A549 (cell line): Measurements from ENCODE around the gene IL4R. TPM values are rescaled to one million over a fixed set of nuclear protein-coding genes. Genes with fewer than 3 reads are reported as not detected.
"Not testable (repeated sequence)": the region's sequence is repeated elsewhere in the genome, so short reads cannot be mapped to it uniquely, and the experiment has no call there.

Source experiments
- ATAC-seq, 2 experiments: fragments of 200-7000 bp in 1 of 2; fragments of >200 bp in 1 of 2; cut with Nextera tagmentation in 1 of 2; cut with Tn5 transposase in 1 of 2; 3 replicates each; pipeline versions ENCODE4 v1.8.0 to v1.9.1; 2018 to 2020; ENCODE audit warnings: mild to moderate bottlenecking in 1 of 2, moderate library complexity in 1 of 2
- CTCF ChIA-PET: fragments of 300-600 bp; sonication (Branson Sonifier 250); formaldehyde crosslinking; extraction: SDS; loops from one replicate; lab custom pipeline; 2021; ENCODE audit warnings: antibody characterized with exemption, inconsistent platforms; lab: Yijun Ruan, JAX
- POLR2A ChIA-PET: fragments of 350-600 bp; formaldehyde crosslinking; extraction: SDS; loops from one replicate; lab custom pipeline; 2021; ENCODE audit warnings: antibody characterized with exemption, inconsistent platforms; lab: Yijun Ruan, JAX
- DNase-seq, 2 experiments: peaks; one replicate each; pipeline versions ENCODE4 v3.0.0 to v3.0.0-alpha.2; 2011 to 2016; ENCODE audit warnings: low read depth in 1 of 2, low spot score in 1 of 2
- FAIRE-seq: peaks from 2 replicates; lab custom pipeline; 2011; peaks lifted over from hg19 to GRCh38; lab: Jason Lieb, UNC
- H3K27ac ChIP-seq, 2 experiments: fragments of >200 bp; sonication (Bioruptor Twin); formaldehyde crosslinking; 3 replicates each; pipeline ENCODE4 v1.5.1; 2016 to 2017
- H3K4me1 ChIP-seq: fragments of >200 bp; sonication (Bioruptor Twin); formaldehyde crosslinking; 3 replicates; pipeline ENCODE4 v1.6.1; 2016
- H3K4me2 ChIP-seq: fragments of >200 bp; sonication (Bioruptor Twin); formaldehyde crosslinking; 3 replicates; pipeline ENCODE4 v1.6.1; 2016
- H3K4me3 ChIP-seq: fragments of >200 bp; sonication (Bioruptor Twin); formaldehyde crosslinking; 3 replicates; pipeline ENCODE4 v1.5.1; 2016
- H3K9me3 ChIP-seq: fragments of >200 bp; sonication (Bioruptor Twin); formaldehyde crosslinking; 3 replicates; pipeline ENCODE4 v1.6.1; 2016
- BCL3 ChIP-seq: fragments of >200 bp; sonication (Bioruptor Twin); formaldehyde crosslinking; IDR thresholded peaks from 3 replicates; pipeline ENCODE4 v1.6.1; 2016
- CBX2 ChIP-seq: fragments of 200-600 bp; sonication (generic); IDR thresholded peaks from 2 replicates; pipeline ENCODE4 v1.6.1; 2016; ENCODE audit warnings: low read depth, mild to moderate bottlenecking, borderline replicate concordance
- CBX8 ChIP-seq: fragments of 200-600 bp; sonication (generic); IDR thresholded peaks from 2 replicates; pipeline ENCODE4 v1.6.1; 2016
- CHD2 ChIP-seq: fragments of 150-350 bp; IDR thresholded peaks from 2 replicates; pipeline ENCODE4 v1.6.1; 2014; ENCODE audit warnings: low read length; ENCODE audit not compliant: partially characterized antibody
- CHD4 ChIP-seq: fragments of 200-600 bp; sonication (generic); IDR thresholded peaks from 2 replicates; pipeline ENCODE4 v1.6.1; 2016; ENCODE audit warnings: antibody characterized with exemption, mild to moderate bottlenecking, borderline replicate concordance
- EHMT2 ChIP-seq: fragments of 200-600 bp; sonication (generic); IDR thresholded peaks from 2 replicates; pipeline ENCODE4 v1.6.1; 2016; ENCODE audit warnings: antibody characterized with exemption, low read depth, mild to moderate bottlenecking, moderate library complexity
- ELK1 ChIP-seq: fragments of 150-350 bp; IDR thresholded peaks from 2 replicates; pipeline ENCODE4 v1.6.1; 2014; ENCODE audit warnings: low read depth, mild to moderate bottlenecking, low read length
- FOXS1 ChIP-seq: fragments of 250-450 bp; sonication (Bioruptor Pico); IDR thresholded peaks from 2 replicates; pipeline ENCODE4 v1.5.0; 2020; ENCODE audit warnings: mild to moderate bottlenecking, moderate library complexity
- HOXB5 ChIP-seq: fragments of 250-450 bp; sonication (Bioruptor Pico); IDR thresholded peaks from 2 replicates; pipeline ENCODE4 v1.5.0; 2020; ENCODE audit warnings: mild to moderate bottlenecking, moderate library complexity
- JUN ChIP-seq, 2 experiments: fragments of >200 bp; sonication (Bioruptor Twin); formaldehyde crosslinking; IDR thresholded peaks; 2 replicates in 1 of 2; 3 replicates in 1 of 2; pipeline ENCODE4 v1.6.1; 2016 to 2017
- REST ChIP-seq: fragments of 200-600 bp; sonication (generic); IDR thresholded peaks from 2 replicates; pipeline ENCODE4 v1.6.1; 2016; ENCODE audit warnings: antibody characterized with exemption, mild to moderate bottlenecking, moderate library complexity
- RFX5 ChIP-seq: fragments of 450-650 bp; IDR thresholded peaks from 2 replicates; pipeline ENCODE4 v1.7.1; 2014; ENCODE audit warnings: antibody characterized with exemption, mild to moderate bottlenecking, moderate library complexity
- SMC3 ChIP-seq: fragments of >200 bp; sonication (Bioruptor Twin); formaldehyde crosslinking; IDR thresholded peaks from 3 replicates; pipeline ENCODE4 v1.6.1; 2018; ENCODE audit warnings: inconsistent platforms
- SREBF2 ChIP-seq: fragments of 450-650 bp; IDR thresholded peaks from 2 replicates; pipeline ENCODE4 v1.6.1; 2014; ENCODE audit warnings: mild to moderate bottlenecking, moderate library complexity
- ZNF302 ChIP-seq: fragments of 250-450 bp; sonication (Bioruptor Pico); IDR thresholded peaks from 2 replicates; pipeline ENCODE4 v1.9.0; 2021; ENCODE audit warnings: inconsistent platforms, mild to moderate bottlenecking, moderate library complexity
- WGBS: methylation state at CpG from one replicate; pipeline ENCODE4 v1.1.6; 2017; ENCODE audit errors: missing lambda C conversion rate; 5-methylcytosine and 5-hydroxymethylcytosine counted together
- polyA plus RNA-seq, 4 experiments: library from polyadenylated mRNA; depleted of rRNA in 3 of 4; stranded (reverse); fragments of >200 nt; fragmentation: RNase III in 1 of 4; extraction: RNeasy Plus Mini Kit Qiagen cat#74134 plus additional on column Dnase treatment in 1 of 4; gene quantifications; 2 replicates in 3 of 4; 3 replicates in 1 of 4; pipeline ENCODE4 v1.2.3, GENCODE V29; 2011 to 2017

IL4R gene
- polyA plus RNA-seq, 2 of the 4 experiments (the other 2 are of a cell fraction) = 14.4 to 19.3 TPM

- Histone ChIP-seq H3K9me3 (peaks cover 10% of the 10 kb centered on the region; the same call in 2 of the 3 replicates), H3K4me1 (peaks cover 4% of the 10 kb centered on the region; the same call in 1 of the 3 replicates), H3K27ac (no peak overlapping the region), H3K4me2 (no peak overlapping the region), H3K4me3 (no peak overlapping the region)
- CTCF ChIA-PET = interaction anchor here (0.6 kb wide), 1 partner anchor 731 kb away, joined by 3 read pairs; no protein-coding TSS in a partner anchor
- 28% methylated on average over 3 of the region's 3 CpGs for WGBS
- FAIRE-seq = no peak
- TF ChIP-seq SMC3 (no peak), RFX5 (no peak), JUN (IDR thresholded peaks at IDR 0.05) (no peak), FOXS1 (CRISPR knock-in tag) (no peak), CHD2 (no peak), BCL3 (no peak)
- peak; percentile 47 to 71; a peak in 4 of 6 replicates for ATAC-seq
- no peak for DNase-seq
- POLR2A ChIA-PET = interaction anchor here (1.3 kb wide), 1 partner anchor 204 kb away, joined by 3 read pairs; the partner anchor contains the start of gene KDM8
Measured at GRCh38 chr16:27408012-27408601, 94.3 kb downstream of the IL4R start.

GRCh38 chr16:27408602-27409031 is 94.8 kb downstream of the IL4R start:
- FAIRE-seq = no peak
- no peak for TF ChIP-seq CBX8
- no peak for TF ChIP-seq CBX2
- TF ChIP-seq EHMT2 = no peak
- TF ChIP-seq ELK1 = no peak
- TF ChIP-seq ZNF302 (CRISPR knock-in tag) = no peak
- TF ChIP-seq BCL3 = no peak
- no peak for TF ChIP-seq HOXB5 (CRISPR knock-in tag)
- TF ChIP-seq SREBF2 = no peak
- TF ChIP-seq CHD4 = no peak
- TF ChIP-seq REST = no peak

GRCh38 chr16:27409958-27410357 is 96.2 kb downstream of the IL4R start:
- H3K4me1 ChIP-seq, H3K27ac ChIP-seq, POLR2A ChIA-PET, DNase-seq, H3K4me3 ChIP-seq, ATAC-seq, H3K4me2 ChIP-seq, FAIRE-seq: not testable (repeated sequence)
- WGBS = 6% methylated on average over 2 of the region's 2 CpGs
- H3K9me3 ChIP-seq = peaks cover 10% of the 10 kb centered on the region; the same call in 2 of the 3 replicates
- CTCF ChIA-PET = interaction anchor here (0.6 kb wide), 1 partner anchor 230 kb away, joined by 4 read pairs; no protein-coding TSS in a partner anchor

More at GRCh38 chr16:27408602-27409031, 94.8 kb downstream of the IL4R start:
- DNase-seq = no peak
- H3K27ac ChIP-seq = no peak overlapping the region
- ChIA-PET POLR2A (interaction anchor here (1.3 kb wide), 1 partner anchor 205 kb away, joined by 3 read pairs; the partner anchor contains the start of gene KDM8), CTCF (no interaction called here)
- peaks cover 10% of the 10 kb centered on the region; the same call in 2 of the 3 replicates for H3K9me3 ChIP-seq
- H3K4me3 ChIP-seq = no peak overlapping the region
- peaks cover 4% of the 10 kb centered on the region; the same call in 1 of the 3 replicates for H3K4me1 ChIP-seq
- H3K4me2 ChIP-seq = no peak overlapping the region
- WGBS = 65% methylated on average over 6 of the region's 6 CpGs
- ATAC-seq = no peak
